HUDEP-2 (cell line): ENCODE data around the gene NKX6-2.
"Not testable (repeated sequence)": the region's sequence is repeated elsewhere in the genome, so short reads cannot be mapped to it uniquely, and the experiment has no call there.

Experiments
- DNase-seq, 76 experiments: peaks; one replicate each; lab custom pipeline; 2025; ENCODE audit not compliant: unreplicated experiment in 76 of 76; lab: John Stamatoyannopoulos, UW

The NKX6-2 gene

GRCh38 chr10:132785723-132786475 lies at the start of gene NKX6-2:
Gene NKX6-2, minus strand, starts transcription at chr10:132786147. Its CDS starts 199 bp downstream, at chr10:132785948.
- DNase-seq: no peak

GRCh38 chr10:132834891-132835847 lies 49.2 kb upstream of the NKX6-2 start:
- DNase-seq: no peak

- DNase-seq: no peak
Observed at GRCh38 chr10:132834311-132834761, 48.4 kb upstream of the NKX6-2 start.

- DNase-seq: no peak
Observed at GRCh38 chr10:132833421-132834111, 47.6 kb upstream of the NKX6-2 start.

GRCh38 chr10:132832186-132832969 lies 46.4 kb upstream of the NKX6-2 start:
- no peak for DNase-seq

GRCh38 chr10:132829403-132829802 lies 43.5 kb upstream of the NKX6-2 start:
- DNase-seq: no peak

GRCh38 chr10:132828681-132829080 lies 42.7 kb upstream of the NKX6-2 start:
- no peak for DNase-seq

GRCh38 chr10:132827861-132828539 lies 42.1 kb upstream of the NKX6-2 start:
- DNase-seq: no peak

GRCh38 chr10:132827423-132827789 lies 41.5 kb upstream of the NKX6-2 start:
- no peak for DNase-seq

- no peak for DNase-seq
Observed at GRCh38 chr10:132826524-132827422, 40.8 kb upstream of the NKX6-2 start.

GRCh38 chr10:132825783-132826523 lies 40.0 kb upstream of the NKX6-2 start:
- not testable (repeated sequence) for DNase-seq

GRCh38 chr10:132820056-132820455 lies 34.1 kb upstream of the NKX6-2 start:
- DNase-seq: no peak

- DNase-seq: no peak
Observed at GRCh38 chr10:132817701-132818211, 31.8 kb upstream of the NKX6-2 start.

GRCh38 chr10:132816718-132817117 lies 30.8 kb upstream of the NKX6-2 start:
- no peak for DNase-seq

GRCh38 chr10:132815168-132815857 lies 29.4 kb upstream of the NKX6-2 start:
- DNase-seq: no peak

- no peak for DNase-seq
Observed at GRCh38 chr10:132814469-132814856, 28.5 kb upstream of the NKX6-2 start.
